ENCODE measurements around the gene ARHGAP42.

ARHGAP42 gene

GRCh38 chr11:100837311-100837710 lies 150.2 kb downstream of the ARHGAP42 start:
- Histone ChIP-seq H3K27ac (replicated peaks) (no peak overlapping the region), H3K4me3 (replicated peaks; ENCODE audit: insufficient read depth, low read length) (no peak overlapping the region), H3K27me3 (ENCODE audit: insufficient read depth, poor library complexity, severe bottlenecking) (no peaks in the 10 kb centered on the region)
- no peak for TF ChIP-seq POLR2AphosphoS5 (IDR thresholded peaks at IDR 0.05; ENCODE audit: low read depth)
- no peak for TF ChIP-seq REST (IDR thresholded peaks at IDR 0.05; ENCODE audit: insufficient replicate concordance, low read depth)
- TF ChIP-seq GABPA (IDR thresholded peaks at IDR 0.05; ENCODE audit: low read depth) = no peak
- no peak for DNase-seq (ENCODE audit: low read depth in 1 of 2, low spot score in 1 of 2)

GRCh38 chr11:100841711-100842407 lies 154.8 kb downstream of the ARHGAP42 start:
- Histone ChIP-seq H3K4me3 (replicated peaks; ENCODE audit: insufficient read depth, low read length) (no peak overlapping the region), H3K27ac (replicated peaks) (no peak overlapping the region), H3K27me3 (ENCODE audit: insufficient read depth, poor library complexity, severe bottlenecking) (no peaks in the 10 kb centered on the region)
- TF ChIP-seq, protein P1, sequence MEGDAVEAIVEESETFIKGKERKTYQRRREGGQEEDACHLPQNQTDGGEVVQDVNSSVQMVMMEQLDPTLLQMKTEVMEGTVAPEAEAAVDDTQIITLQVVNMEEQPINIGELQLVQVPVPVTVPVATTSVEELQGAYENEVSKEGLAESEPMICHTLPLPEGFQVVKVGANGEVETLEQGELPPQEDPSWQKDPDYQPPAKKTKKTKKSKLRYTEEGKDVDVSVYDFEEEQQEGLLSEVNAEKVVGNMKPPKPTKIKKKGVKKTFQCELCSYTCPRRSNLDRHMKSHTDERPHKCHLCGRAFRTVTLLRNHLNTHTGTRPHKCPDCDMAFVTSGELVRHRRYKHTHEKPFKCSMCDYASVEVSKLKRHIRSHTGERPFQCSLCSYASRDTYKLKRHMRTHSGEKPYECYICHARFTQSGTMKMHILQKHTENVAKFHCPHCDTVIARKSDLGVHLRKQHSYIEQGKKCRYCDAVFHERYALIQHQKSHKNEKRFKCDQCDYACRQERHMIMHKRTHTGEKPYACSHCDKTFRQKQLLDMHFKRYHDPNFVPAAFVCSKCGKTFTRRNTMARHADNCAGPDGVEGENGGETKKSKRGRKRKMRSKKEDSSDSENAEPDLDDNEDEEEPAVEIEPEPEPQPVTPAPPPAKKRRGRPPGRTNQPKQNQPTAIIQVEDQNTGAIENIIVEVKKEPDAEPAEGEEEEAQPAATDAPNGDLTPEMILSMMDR (IDR thresholded peaks at IDR 0.05; ENCODE audit: insufficient read depth, low read length) = no peak
- TF ChIP-seq SPI1 (IDR thresholded peaks at IDR 0.05; ENCODE audit: borderline replicate concordance, low read depth) (no peak), REST (IDR thresholded peaks at IDR 0.05; ENCODE audit: insufficient replicate concordance, low read depth) (no peak), GABPA (IDR thresholded peaks at IDR 0.05; ENCODE audit: low read depth) (no peak), POLR2AphosphoS5 (IDR thresholded peaks at IDR 0.05; ENCODE audit: low read depth) (no peak)
- no peak for DNase-seq (ENCODE audit: low read depth in 1 of 2, low spot score in 1 of 2)

- no peaks in the 10 kb centered on the region for H3K27me3 ChIP-seq (ENCODE audit: insufficient read depth, poor library complexity, severe bottlenecking)
- TF ChIP-seq POLR2AphosphoS5 (IDR thresholded peaks at IDR 0.05; ENCODE audit: low read depth) = no peak
- no peak for TF ChIP-seq GABPA (IDR thresholded peaks at IDR 0.05; ENCODE audit: low read depth)
- no peak for TF ChIP-seq SPI1 (IDR thresholded peaks at IDR 0.05; ENCODE audit: borderline replicate concordance, low read depth)
- TF ChIP-seq, protein P1 (IDR thresholded peaks at IDR 0.05; ENCODE audit: insufficient read depth, low read length) = no peak
- no peak for TF ChIP-seq REST (IDR thresholded peaks at IDR 0.05; ENCODE audit: insufficient replicate concordance, low read depth)
- H3K4me3 ChIP-seq (replicated peaks; ENCODE audit: insufficient read depth, low read length) = no peak overlapping the region
- DNase-seq (ENCODE audit: low read depth in 1 of 2, low spot score in 1 of 2) = no peak
- H3K27ac ChIP-seq (replicated peaks) = no peak overlapping the region
Observed at GRCh38 chr11:100847696-100848216, 160.7 kb downstream of the ARHGAP42 start.

All from HL-60 (cell line).